ENCODE measurements around the gene XRCC3.

The XRCC3 gene

GRCh38 chr14:103706551-103707328, 8.5 kb downstream of the XRCC3 start:
- DNase-seq (ENCODE audit: low spot score), result no peak

- DNase-seq (ENCODE audit: low spot score), result no peak
Measured at GRCh38 chr14:103705504-103706284, 9.6 kb downstream of the XRCC3 start.

GRCh38 chr14:103705118-103705503, 10.1 kb downstream of the XRCC3 start:
- DNase-seq (ENCODE audit: low spot score), result no peak

GRCh38 chr14:103704708-103705107, 10.5 kb downstream of the XRCC3 start:
- no peak for DNase-seq (ENCODE audit: low spot score)

- DNase-seq (ENCODE audit: low spot score), result no peak
Measured at GRCh38 chr14:103703433-103704385, 11.5 kb downstream of the XRCC3 start.

GRCh38 chr14:103702497-103703432, 12.5 kb downstream of the XRCC3 start:
- DNase-seq (ENCODE audit: low spot score), result no peak

- DNase-seq (ENCODE audit: low spot score), result no peak
Measured at GRCh38 chr14:103702095-103702494, 13.2 kb downstream of the XRCC3 start.

- no peak for DNase-seq (ENCODE audit: low spot score)
Measured at GRCh38 chr14:103700753-103701490, 14.3 kb downstream of the XRCC3 start.

GRCh38 chr14:103699901-103700752, 15.1 kb downstream of the XRCC3 start:
- DNase-seq (ENCODE audit: low spot score), result no peak

GRCh38 chr14:103699261-103699661, 16.0 kb downstream of the XRCC3 start:
- no peak for DNase-seq (ENCODE audit: low spot score)

GRCh38 chr14:103698380-103699260, 16.6 kb downstream of the XRCC3 start:
- no peak for DNase-seq (ENCODE audit: low spot score)

- no peak for DNase-seq (ENCODE audit: low spot score)
Measured at GRCh38 chr14:103697603-103698379, 17.5 kb downstream of the XRCC3 start.

- DNase-seq (ENCODE audit: low spot score), result no peak
Measured at GRCh38 chr14:103697206-103697602, 18.0 kb downstream of the XRCC3 start.

GRCh38 chr14:103696466-103697071, 18.7 kb downstream of the XRCC3 start:
- DNase-seq (ENCODE audit: low spot score), result no peak

GRCh38 chr14:103696070-103696402, 19.2 kb downstream of the XRCC3 start:
- DNase-seq (ENCODE audit: low spot score), result no peak

- no peak for DNase-seq (ENCODE audit: low spot score)
Measured at GRCh38 chr14:103695296-103696069, 19.8 kb downstream of the XRCC3 start.

All from CD4-positive, alpha-beta T cell treated with Interleukin-15 for 4 hours (primary cell).